Lower leg skin (tissue), 3 donors: Measurements from ENCODE around the gene SMPDL3B.

Experiments used
- CTCF ChIP-seq, 3 donors: fragments of 450-650 bp; IDR thresholded peaks; one replicate each; pipeline ENCODE4 v1.5.1; 2016; ENCODE audit warnings: antibody characterized with exemption in 3 of 3, mild to moderate bottlenecking in 3 of 3, moderate library complexity in 2 of 3
- POLR2A ChIP-seq, 2 donors: fragments of 450-650 bp; IDR thresholded peaks; one replicate each; pipeline ENCODE4 v1.6.1; 2016 to 2017; ENCODE audit warnings: antibody characterized with exemption in 2 of 2, mild to moderate bottlenecking in 1 of 2, moderate library complexity in 1 of 2

GRCh38 chr1:27993241-27993640, 58.4 kb downstream of the SMPDL3B start:
- no peak for TF ChIP-seq CTCF (IDR thresholded peaks at IDR 0.05)
- TF ChIP-seq POLR2A (IDR thresholded peaks at IDR 0.05): no peak
